Sciatic nerve (tissue), 2 donors: Measurements from ENCODE around the gene MBNL1. TPM values are rescaled to one million over a fixed set of nuclear protein-coding genes. Genes with fewer than 3 reads are reported as not detected.
"Not testable (repeated sequence)": the region's sequence is repeated elsewhere in the genome, so short reads cannot be mapped to it uniquely, and the experiment has no call there.

Experiments used
- ATAC-seq: fragments of 200-7000 bp; cut with Tn5 transposase; one replicate; pipeline ENCODE4 v1.9.1; 2020; ENCODE audit warnings: mild to moderate bottlenecking, moderate library complexity
- DNase-seq: peaks from one replicate; pipeline ENCODE4 v3.0.0-alpha.2; 2020; ENCODE audit warnings: low spot score
- intact Hi-C: fragments of 100-400 bp; cut with DNase I; formaldehyde crosslinking; loops from one replicate; pipeline ENCODE4 v1.14.2; 2022
- total RNA-seq: library from RNA; stranded (reverse); fragmentation: NEBNext Ultra II Directional; extraction: Animal tissue kit (Norgen Biotek cat#: 25700); gene quantifications from one replicate; pipeline ENCODE4 v1.2.1, GENCODE V29; 2021
- donor health status: DM: no; HTN: no; CAD: no.
- donor health status: DM: no; HTN: no; CAD: no.

Gene MBNL1
- total RNA-seq, 1 donor from 2014 or later: 215 TPM

DNA sequence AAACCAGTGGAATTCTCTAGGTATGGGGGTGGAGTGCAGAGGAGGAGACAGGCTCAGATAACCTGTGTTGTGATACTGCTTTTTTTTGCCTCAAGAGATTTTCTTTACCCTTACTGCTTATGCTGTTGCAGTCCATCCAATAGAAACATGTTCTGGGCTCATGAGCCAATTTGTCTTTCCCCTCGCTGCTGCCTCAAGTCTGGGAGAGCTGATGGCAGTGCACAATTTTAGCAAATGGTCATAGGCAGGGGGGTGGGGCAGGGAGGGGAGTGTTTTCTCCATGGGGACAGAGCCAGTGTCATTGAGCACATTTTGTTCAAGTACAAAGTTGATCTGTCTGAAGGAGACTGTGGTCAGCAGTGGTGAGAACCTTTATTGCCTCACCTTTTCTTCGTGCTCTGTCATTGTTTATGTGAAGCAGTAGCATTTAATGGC lies 134.9 kb downstream of the MBNL1 start:
- intact Hi-C loops: no loop called here
- no peak for DNase-seq
- peak; percentile 65 for ATAC-seq

DNA sequence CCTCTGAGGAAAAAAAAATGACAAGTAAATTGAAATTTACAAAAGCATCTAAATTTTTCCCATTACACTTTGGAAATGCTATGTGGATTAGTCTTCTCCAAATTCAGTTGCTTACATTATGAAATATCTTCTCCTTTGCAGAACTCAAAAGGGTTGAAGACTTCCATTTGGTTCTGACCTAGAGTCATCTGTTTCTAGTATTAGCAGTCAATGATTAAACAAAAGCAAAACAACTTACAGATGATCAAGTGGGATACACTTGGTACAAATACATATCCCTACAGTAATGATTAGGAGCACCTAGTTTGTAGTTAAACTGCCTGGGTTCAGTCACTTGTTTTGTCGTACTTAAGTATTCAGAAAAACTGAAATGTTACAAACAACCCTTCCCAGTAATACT lies 136.2 kb downstream of the MBNL1 start:
- no peak for ATAC-seq

DNA sequence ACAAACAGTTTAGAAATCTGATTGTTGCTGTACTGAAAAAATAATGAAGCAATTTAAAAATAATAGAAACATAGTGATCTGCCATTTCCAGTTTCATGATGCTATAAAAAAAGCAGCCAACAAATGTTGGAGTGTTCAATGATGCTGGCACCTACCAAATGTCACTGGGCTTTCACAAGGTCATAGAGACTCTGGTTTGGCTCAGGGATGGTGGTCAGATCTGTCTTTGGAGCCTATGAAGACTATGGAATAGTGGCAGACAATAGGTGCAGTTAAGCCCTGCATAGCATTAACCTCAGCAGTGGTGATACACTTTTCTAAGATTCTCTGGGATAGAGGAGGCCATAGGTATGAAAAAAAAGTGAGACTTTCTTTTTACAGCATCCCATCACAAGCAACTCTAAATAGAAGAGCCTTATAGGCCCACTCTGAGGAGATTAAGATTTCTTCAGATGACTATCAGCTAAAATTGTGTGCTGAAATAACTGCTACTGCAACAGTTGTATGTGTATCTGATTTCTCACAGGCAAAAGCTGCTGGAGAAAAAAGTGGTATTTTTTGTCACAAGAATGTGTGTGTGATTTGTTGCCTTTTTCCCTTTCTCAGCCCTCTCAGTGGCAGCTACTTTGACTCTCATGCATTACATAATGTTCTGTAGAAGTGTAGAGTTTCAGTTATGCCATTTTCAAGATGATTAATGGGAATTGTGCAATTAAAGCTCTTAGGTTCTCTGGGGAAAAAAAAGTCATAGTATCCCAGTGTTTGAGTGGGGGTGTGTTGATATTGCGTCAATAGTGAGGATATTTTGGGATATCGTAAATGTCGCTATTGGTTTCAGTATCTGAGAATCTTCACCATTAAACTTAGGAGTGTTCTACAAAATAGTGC lies 137.4 kb downstream of the MBNL1 start:
- intact Hi-C loops: no loop called here
- DNase-seq: no peak
- ATAC-seq: peak; percentile 92

More for the DNA sequence above, 136.2 kb downstream of the MBNL1 start:
- intact Hi-C loops: no loop called here
- DNase-seq: no peak

- DNase-seq: no peak
- peak; percentile 49 for ATAC-seq
- intact Hi-C loops: no loop called here
These were observed 144.5 kb downstream of the MBNL1 start for GRCh38 chr3:152413240-152413639.

GRCh38 chr3:152416808-152417580 lies 148.3 kb downstream of the MBNL1 start:
- no peak for DNase-seq
- intact Hi-C loops: no loop called here
- no peak for ATAC-seq

DNA sequence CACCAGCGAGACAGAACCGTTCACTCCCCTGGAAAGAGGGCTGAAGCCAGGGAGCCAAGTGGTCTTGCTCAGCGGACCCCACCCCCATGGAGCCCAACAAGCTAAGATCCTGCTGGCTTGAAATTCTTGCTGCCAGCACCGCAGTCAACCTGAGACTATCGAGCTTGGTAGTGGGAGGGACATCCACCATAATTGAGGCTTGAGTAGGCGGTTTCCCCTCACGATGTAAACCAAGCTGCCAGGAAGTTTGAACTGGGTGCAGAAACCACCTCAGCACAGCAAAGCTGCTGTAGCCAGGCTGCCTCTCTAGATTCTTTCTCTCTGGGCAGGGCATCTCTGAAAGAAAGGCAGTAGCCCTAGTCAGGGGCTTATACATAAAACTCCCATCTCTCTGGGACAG lies 151.0 kb downstream of the MBNL1 start:
- intact Hi-C loops: no loop called here
- DNase-seq (no peak), ATAC-seq (no peak)

DNA sequence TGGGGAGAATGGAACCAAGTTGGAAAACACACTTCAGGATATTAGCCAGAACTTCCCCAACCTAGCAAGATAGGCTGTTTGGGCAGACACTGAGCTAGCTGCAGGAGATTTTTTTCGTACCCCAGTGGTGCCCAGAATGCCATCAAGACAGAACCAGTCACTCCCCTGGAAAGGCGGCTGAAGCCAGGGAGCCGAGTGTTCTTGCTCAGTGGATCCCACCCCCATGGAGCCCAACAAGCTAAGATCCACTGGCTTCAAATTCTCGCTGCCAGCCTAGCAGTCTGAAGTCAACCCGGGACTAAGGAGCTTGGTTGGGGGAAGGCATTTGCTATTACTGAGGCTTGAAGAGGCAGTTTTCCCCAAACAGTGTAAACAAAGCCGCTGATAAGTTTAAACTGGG lies 152.4 kb downstream of the MBNL1 start:
- no peak for DNase-seq
- no peak for ATAC-seq
- intact Hi-C loops: no loop called here

DNA sequence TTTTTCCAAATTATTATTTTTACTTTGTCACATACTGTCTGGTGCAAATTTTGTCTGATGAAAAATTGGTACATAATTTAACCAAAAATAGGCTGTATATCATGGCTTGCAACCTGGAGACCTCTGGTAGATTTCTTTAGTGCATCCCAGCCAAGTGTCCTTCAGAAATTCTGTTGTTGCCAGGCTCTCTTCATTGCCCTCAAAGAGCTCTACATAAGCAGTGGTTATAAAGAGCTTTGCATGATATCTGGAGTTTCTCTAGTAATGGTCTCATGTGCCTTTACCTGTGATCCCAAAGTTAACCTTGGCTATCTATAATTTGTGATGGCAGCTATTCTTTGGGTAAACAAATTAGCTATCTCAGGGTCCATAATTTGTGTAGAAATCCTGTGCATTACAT lies 157.7 kb downstream of the MBNL1 start:
- DNase-seq: no peak
- peak; percentile 45 for ATAC-seq
- intact Hi-C loops: no loop called here

- no peak for DNase-seq
- intact Hi-C loops: no loop called here
- ATAC-seq: no peak
These were observed 159.8 kb downstream of the MBNL1 start for GRCh38 chr3:152428577-152428976.

GRCh38 chr3:152430223-152431002 lies 161.7 kb downstream of the MBNL1 start:
- no peak for ATAC-seq
- intact Hi-C loops: no loop called here

GRCh38 chr3:152434142-152434541 lies 165.4 kb downstream of the MBNL1 start:
- DNase-seq: no peak
- intact Hi-C loops: no loop called here

More at GRCh38 chr3:152430223-152431002, 161.7 kb downstream of the MBNL1 start:
- DNase-seq: no peak

DNA sequence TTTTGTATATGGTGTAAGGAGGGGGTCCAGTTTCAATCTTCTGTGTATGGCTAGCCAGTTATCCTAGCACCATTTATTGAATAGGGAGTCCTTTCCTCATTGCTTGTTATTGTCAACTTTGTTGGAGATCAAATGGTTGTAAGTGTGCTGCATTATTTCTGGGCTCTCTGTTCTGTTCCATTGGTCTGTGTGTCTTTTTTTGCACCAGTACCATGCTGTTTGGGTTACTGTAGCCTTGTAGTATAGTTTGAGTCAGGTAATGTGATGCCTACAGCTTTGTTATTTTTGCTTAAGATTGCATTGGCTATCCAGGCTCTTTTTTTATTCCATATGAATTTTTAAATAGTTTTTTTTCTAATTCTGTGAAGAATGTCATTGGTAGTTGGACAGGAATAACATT lies 166.5 kb downstream of the MBNL1 start:
- ATAC-seq, intact Hi-C loops, DNase-seq: not testable (repeated sequence)

More at GRCh38 chr3:152434142-152434541, 165.4 kb downstream of the MBNL1 start:
- no peak for ATAC-seq

DNA sequence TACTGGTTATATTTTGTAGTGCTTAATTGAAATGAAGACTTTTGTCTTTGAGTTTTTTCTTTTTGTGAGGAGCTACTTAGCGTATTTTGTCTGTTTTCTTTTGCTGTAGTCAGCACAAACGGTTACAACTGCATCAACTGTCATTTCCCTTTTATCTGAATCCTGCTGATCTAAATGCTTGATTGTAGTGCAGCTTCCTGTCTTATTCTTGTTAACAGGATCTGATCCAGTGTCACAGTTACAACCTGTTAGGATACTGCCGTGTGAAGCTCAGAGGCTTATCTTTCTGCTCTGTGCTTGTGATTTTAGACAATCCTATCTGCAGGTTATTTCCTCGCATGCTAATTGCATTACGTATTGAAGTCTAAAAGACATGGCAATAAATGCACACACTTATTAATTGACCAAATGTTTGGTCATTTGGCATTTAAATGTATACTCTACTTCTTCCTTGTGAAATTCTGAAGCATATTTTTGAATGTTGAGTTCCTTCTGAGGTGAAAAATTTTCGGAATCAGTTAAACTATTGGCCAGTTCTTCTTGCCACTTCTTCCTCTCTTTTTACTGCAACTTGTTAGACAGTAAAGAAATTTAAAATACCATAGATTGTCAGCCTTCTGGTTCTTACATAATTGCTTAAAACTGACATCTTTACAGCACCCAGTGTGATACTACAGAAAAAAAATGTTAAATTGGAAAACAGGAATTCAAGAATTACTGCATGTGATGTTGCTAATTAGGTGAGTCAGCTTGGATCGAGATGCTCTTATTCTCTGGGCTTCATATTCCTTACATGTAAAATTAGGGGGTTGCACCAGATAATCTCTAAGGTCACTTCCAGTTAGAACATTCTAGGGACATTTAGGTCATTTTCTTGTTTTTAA lies 168.2 kb downstream of the MBNL1 start:
- peak; percentile 48 for ATAC-seq
- DNase-seq: no peak
- intact Hi-C loops: no loop called here

GRCh38 chr3:152438181-152438580 lies 169.5 kb downstream of the MBNL1 start:
- intact Hi-C loops: no loop called here
- DNase-seq (no peak), ATAC-seq (no peak)

GRCh38 chr3:152438706-152439105 lies 170.0 kb downstream of the MBNL1 start:
- intact Hi-C loops: no loop called here
- no peak for DNase-seq
- ATAC-seq: no peak

DNA sequence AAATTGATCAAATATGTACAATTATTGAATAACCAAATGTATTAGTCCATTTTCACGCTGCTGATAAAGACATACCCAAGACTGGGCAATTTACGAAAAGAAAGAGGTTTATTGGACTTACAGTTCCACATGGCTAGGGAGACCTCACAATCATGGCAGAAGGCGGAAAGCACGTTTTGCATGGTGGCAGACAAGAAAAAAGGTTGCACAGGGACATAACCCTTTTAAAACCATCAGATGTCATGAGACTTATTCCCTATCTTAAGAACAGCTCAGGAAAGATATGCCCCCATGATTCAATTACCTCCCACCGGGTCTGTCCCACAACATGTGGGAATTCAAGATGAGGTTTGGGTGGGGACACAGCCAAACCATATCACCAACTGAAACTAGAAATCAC lies 171.5 kb downstream of the MBNL1 start:
- intact Hi-C loops, ATAC-seq, DNase-seq: not testable (repeated sequence)

GRCh38 chr3:152443212-152444023 lies 174.7 kb downstream of the MBNL1 start:
- peak; percentile 42 for ATAC-seq
- no peak for DNase-seq
- intact Hi-C loops: no loop called here
